K562 (cell line): ENCODE results near the gene NEDD4L. TPM values are rescaled to one million over a fixed set of nuclear protein-coding genes. Genes with fewer than 3 reads are reported as not detected.

Experiments
- ATAC-seq: fragments of 200-7000 bp; cut with Tn5 transposase; 3 replicates; pipeline ENCODE4 v1.9.1; 2020; ENCODE audit warnings: moderate library complexity
- BruUV-seq: library from RNA; stranded (reverse); fragments of 400-500 nt; replicated peaks from 2 replicates; lab custom pipeline; 2021; lab: Mats Ljungman, UMichigan
- CTCF ChIA-PET: fragments of 300-600 bp; formaldehyde crosslinking; extraction: SDS; loops from one replicate; lab custom pipeline; 2021; ENCODE audit warnings: low intra/inter-chr PET ratio; lab: Yijun Ruan, JAX
- POLR2A ChIA-PET: fragments of 300-600, 350-650 bp; sonication (Branson Sonifier 250); formaldehyde crosslinking; extraction: SDS; loops from one replicate; lab custom pipeline; 2021; ENCODE audit warnings: antibody characterized with exemption, inconsistent platforms; lab: Yijun Ruan, JAX
- DNase-seq, 4 experiments: peaks; one replicate each; pipeline versions ENCODE4 v3.0.0 to v3.0.0-alpha.2; 2011 to 2018; ENCODE audit warnings: low spot score in 3 of 4, mixed read lengths in 3 of 4; ENCODE audit errors: extremely low read depth in 1 of 4
- FAIRE-seq: peaks from 2 replicates; lab custom pipeline; 2011; peaks lifted over from hg19 to GRCh38; lab: Jason Lieb, UNC
- H2AFZ ChIP-seq: 2 replicates; pipeline ENCODE4 v1.6.0; 2011; ENCODE audit warnings: low read depth, low read length, control low read depth, inconsistent platforms
- H3K27ac ChIP-seq: fragments of 200-600 bp; 3 replicates; pipeline ENCODE4 v1.8.0; 2011; ENCODE audit warnings: low read depth, mild to moderate bottlenecking, control low read depth, inconsistent platforms, low read length, moderate library complexity, mixed read lengths; ENCODE audit errors: extremely low read depth
- H3K27me3 ChIP-seq, 2 experiments: fragments of 300-600 bp in 1 of 2; 2 replicates in 1 of 2; 3 replicates in 1 of 2; pipeline versions ENCODE4 v1.6.0 to v1.8.0; 2011; ENCODE audit warnings: inconsistent platforms in 2 of 2, low read length in 2 of 2, mild to moderate bottlenecking in 1 of 2, mixed read lengths in 1 of 2, moderate library complexity in 1 of 2; ENCODE audit not compliant: control insufficient read depth in 2 of 2, insufficient read depth in 2 of 2
- H3K36me3 ChIP-seq: fragments of 300-600 bp; 3 replicates; pipeline ENCODE4 v1.8.0; 2011; ENCODE audit warnings: mild to moderate bottlenecking, low read length, inconsistent platforms; ENCODE audit not compliant: control insufficient read depth, insufficient read depth
- H3K4me1 ChIP-seq, 2 experiments: fragments of 200-600 bp in 1 of 2; replicated peaks in 1 of 2; 2 replicates in 1 of 2; 3 replicates in 1 of 2; pipeline versions ENCODE4 v1.5.1 to v1.8.0; 2011; ENCODE audit warnings: inconsistent platforms in 2 of 2, low read length in 2 of 2, mild to moderate bottlenecking in 1 of 2, mixed read lengths in 1 of 2, moderate library complexity in 1 of 2; ENCODE audit not compliant: control insufficient read depth in 2 of 2, insufficient read depth in 2 of 2
- H3K4me2 ChIP-seq: 2 replicates; pipeline ENCODE4 v1.6.1; 2011; ENCODE audit warnings: low read length, control low read depth, inconsistent platforms, mixed read lengths; ENCODE audit not compliant: insufficient read depth
- H3K4me3 ChIP-seq: fragments of 200-600 bp; sonication (generic), shearing (Covaris generic); 2 replicates; pipeline ENCODE4 v1.5.1; 2016; ENCODE audit warnings: control low read depth, inconsistent platforms
- H3K79me2 ChIP-seq: fragments of 200-600 bp; 3 replicates; pipeline ENCODE4 v1.8.0; 2011; ENCODE audit warnings: low read length, inconsistent platforms; ENCODE audit not compliant: control insufficient read depth, insufficient read depth
- H3K9ac ChIP-seq, 2 experiments: 2 replicates each; pipeline versions ENCODE4 v1.6.0 to v1.6.1; 2011; ENCODE audit warnings: low read depth in 2 of 2, low read length in 2 of 2, control low read depth in 1 of 2, inconsistent platforms in 1 of 2, mild to moderate bottlenecking in 1 of 2, mixed read lengths in 1 of 2; ENCODE audit not compliant: insufficient read depth in 1 of 2
- H3K9me1 ChIP-seq: one replicate; pipeline ENCODE4 v1.6.0; 2011; ENCODE audit warnings: inconsistent platforms, mild to moderate bottlenecking, low read length, moderate library complexity; ENCODE audit not compliant: control insufficient read depth, insufficient read depth
- H3K9me3 ChIP-seq: replicated peaks from 2 replicates; pipeline ENCODE4 v1.5.1; 2011; ENCODE audit warnings: low read depth, low read length, inconsistent platforms; ENCODE audit not compliant: control insufficient read depth, insufficient read depth
- H4K20me1 ChIP-seq: replicated peaks from 2 replicates; pipeline ENCODE4 v1.6.1; 2011; ENCODE audit warnings: low read length, inconsistent platforms, mixed read lengths; ENCODE audit not compliant: control insufficient read depth, insufficient read depth
- BRD4 ChIP-seq: fragments of 200-600 bp; sonication (generic); IDR thresholded peaks from 2 replicates; pipeline ENCODE4 v1.6.1; 2017; ENCODE audit warnings: inconsistent platforms
- EWSR1 ChIP-seq: fragments of 450-650 bp; IDR thresholded peaks from 2 replicates; pipeline ENCODE4 v1.6.1; 2018; ENCODE audit warnings: borderline replicate concordance, mild to moderate bottlenecking, low read depth, moderate library complexity; ENCODE audit not compliant: partially characterized antibody
- HMG20B ChIP-seq: fragments of 250-450 bp; sonication (Bioruptor Pico); IDR thresholded peaks from 2 replicates; pipeline ENCODE4 v1.5.0; 2021; ENCODE audit warnings: mild to moderate bottlenecking
- NCOA2 ChIP-seq, 2 experiments: fragments of 450-650 bp; IDR thresholded peaks; 2 replicates each; pipeline ENCODE4 v1.6.1; 2018; ENCODE audit warnings: mild to moderate bottlenecking in 2 of 2, moderate library complexity in 1 of 2; ENCODE audit not compliant: partially characterized antibody in 2 of 2
- NR2C2 ChIP-seq, 2 experiments: fragments of 200-800 bp in 1 of 2; sonication (Bioruptor generic) in 1 of 2; sonication (generic) in 1 of 2; formaldehyde crosslinking in 1 of 2; IDR thresholded peaks; 2 replicates each; pipeline versions ENCODE4 v1.6.1 to v1.8.0; 2016 to 2022; ENCODE audit warnings: mild to moderate bottlenecking in 1 of 2, missing compliant biosample characterization in 1 of 2, missing genetic modification characterization in 1 of 2, missing genetic modification reagents in 1 of 2
- SRSF1 ChIP-seq: fragments of 200-400 bp; formaldehyde crosslinking; IDR thresholded peaks from 2 replicates; pipeline ENCODE4 v1.6.1; 2017; ENCODE audit warnings: mild to moderate bottlenecking, low read depth, low read length, moderate library complexity
- SRSF9 ChIP-seq: fragments of 200-400 bp; formaldehyde crosslinking; IDR thresholded peaks from 2 replicates; pipeline ENCODE4 v1.6.1; 2017; ENCODE audit warnings: low read depth, low read length, borderline replicate concordance
- ZBTB9 ChIP-seq: fragments of 450-650 bp; formaldehyde crosslinking; IDR thresholded peaks from 2 replicates; pipeline ENCODE4 v1.4.0; 2020; ENCODE audit warnings: mild to moderate bottlenecking, moderate library complexity
- ZKSCAN8 ChIP-seq: fragments of 200-800 bp; sonication (Bioruptor generic); IDR thresholded peaks from 2 replicates; pipeline ENCODE4 v1.6.1; 2016; ENCODE audit warnings: missing genetic modification characterization, missing compliant biosample characterization
- ZNF174 ChIP-seq: fragments of 250-450 bp; sonication (Bioruptor Pico); IDR thresholded peaks from 2 replicates; pipeline ENCODE4 v1.4.0; 2020; ENCODE audit warnings: mild to moderate bottlenecking
- WGBS: fragments of 100-300 bp; shearing (Covaris generic); methylation state at CpG from one replicate; pipeline ENCODE4 v1.1.6; 2016; ENCODE audit warnings: low coverage, mixed read lengths; ENCODE audit not compliant: insufficient coverage; ENCODE audit errors: missing lambda C conversion rate; 5-methylcytosine and 5-hydroxymethylcytosine counted together
- in situ Hi-C: fragments of 300-500 bp; cut with MboI; formaldehyde crosslinking; loops from 4 replicates; pipeline ENCODE4 v1.15.0; 2018; ENCODE audit warnings: inconsistent platforms, mixed read lengths
- intact Hi-C: fragments of 100-400 bp; cut with micrococcal nuclease; formaldehyde crosslinking; loops from 2 replicates; pipeline ENCODE4 v1.14.2; 2022
- polyA plus RNA-seq, 8 experiments: library from polyadenylated mRNA; depleted of rRNA in 4 of 8; stranded (reverse) in 5 of 8; unstranded in 3 of 8; fragments of >200 nt; fragmentation: Nextera tagmentation in 2 of 8; fragmentation: Illumina TruSeq in 1 of 8; extraction: Ambion mirVana in 2 of 8; extraction: Trizol in 1 of 8; gene quantifications; 2 replicates each; pipeline versions ENCODE4 v1.2.1 to v1.2.3, GENCODE V29; 2011 to 2014; ENCODE audit warnings: inconsistent platforms in 1 of 8, missing spikeins in 1 of 8
- total RNA-seq, 7 experiments: library from RNA; depleted of rRNA in 6 of 7; stranded (reverse); fragments of >200 nt in 6 of 7; fragmentation: Illumina TruSeq in 2 of 7; extraction: Trizol in 2 of 7; gene quantifications; 2 replicates each; pipeline versions ENCODE4 v1.2.1 to v1.2.3, GENCODE V29; 2011 to 2021; ENCODE audit warnings: low replicate concordance in 1 of 7
- TF ChIP-seq, protein P1 (sequence below): fragments of 450-650 bp; IDR thresholded peaks from 2 replicates; pipeline ENCODE4 v1.6.1; 2017; ENCODE audit warnings: antibody characterized with exemption, mild to moderate bottlenecking

Gene NEDD4L
- total and polyA plus RNA-seq, 9 of the 15 experiments (the other 6 are each of a cell fraction or from before 2014, with no cell fraction given) = 8.1 to 33.4 (median 19.9) TPM

DNA sequence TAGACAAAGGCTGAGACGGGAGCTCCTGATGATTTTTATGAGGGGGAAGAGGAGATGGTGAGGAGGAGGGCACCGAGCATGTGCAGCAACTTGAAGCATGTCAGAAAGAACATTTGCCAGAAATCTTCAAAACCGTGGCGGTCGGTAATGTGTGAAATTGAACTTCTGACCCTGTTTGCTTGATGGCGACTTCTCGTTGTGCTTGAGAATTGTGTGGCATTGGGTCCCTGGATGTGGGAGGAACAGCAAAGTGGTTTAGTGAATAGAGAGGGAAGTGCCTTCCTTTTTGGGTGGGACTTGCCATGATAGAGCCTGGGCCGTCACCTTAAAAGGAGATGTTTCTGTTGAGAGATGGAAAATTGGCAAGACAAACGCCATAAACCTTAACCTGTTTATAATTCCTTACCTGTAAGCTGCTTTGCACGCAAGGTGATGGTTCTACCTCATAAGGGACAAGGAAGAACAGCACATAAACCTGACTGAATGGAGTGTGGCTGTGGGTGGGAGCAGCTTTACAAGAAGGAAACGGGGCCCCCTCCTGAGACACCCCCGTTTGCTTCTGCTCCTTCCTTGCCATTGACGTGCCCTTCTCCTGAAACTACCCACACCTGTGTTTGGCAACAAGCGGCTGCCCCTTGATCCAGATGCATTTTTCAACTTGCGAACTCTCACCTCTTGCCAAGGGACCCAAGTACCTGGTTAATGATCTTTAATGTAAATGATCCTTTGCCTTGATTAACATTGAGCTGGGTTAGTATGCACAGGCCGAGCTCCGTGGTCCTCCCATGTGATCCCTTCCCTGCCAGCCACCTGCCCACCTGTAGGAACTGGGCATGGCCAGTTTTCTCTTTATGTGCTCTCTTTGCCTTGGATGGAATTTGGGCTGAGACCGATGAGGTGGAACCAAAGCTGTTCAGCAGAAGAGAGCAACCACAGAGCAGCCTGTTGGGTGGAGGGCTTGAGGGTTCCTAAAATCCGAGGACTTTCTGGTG is 153.2 kb downstream of the NEDD4L start:
- in situ Hi-C loops = loop anchor here (10.0 to 25.0 kb wide), 2 partner anchors 128 to 290 kb away; no protein-coding TSS in a partner anchor
- no peak overlapping the region for H3K4me2 ChIP-seq
- CTCF ChIA-PET = no interaction called here
- H3K36me3 ChIP-seq = no peaks in the 10 kb centered on the region
- H2AFZ ChIP-seq = no peak overlapping the region
- H3K79me2 ChIP-seq = no peaks in the 10 kb centered on the region
- no TSS peak for BruUV-seq
- no peak overlapping the region for H3K4me3 ChIP-seq
- H3K9me1 ChIP-seq = no peaks in the 10 kb centered on the region
- no peak overlapping the region for H3K9ac ChIP-seq
- no peak for FAIRE-seq
- TF ChIP-seq BRD4 (no peak), ZNF174 (CRISPR knock-in tag) (no peak), ZKSCAN8 (CRISPR knock-in tag) (no peak), NCOA2 (IDR thresholded peaks at IDR 0.05; ENCODE audit: partially characterized antibody in 2 of 2) (no peak), NR2C2 (CRISPR knock-in tag; IDR thresholded peaks at IDR 0.05) (no peak), NR2C2 (tag; IDR thresholded peaks at IDR 0.05) (no peak), EWSR1 (no peak), ZBTB9 (CRISPR knock-in tag) (no peak), HMG20B (CRISPR knock-in tag) (no peak), SRSF9 (no peak), SRSF1 (no peak)
- TF ChIP-seq, protein P1, sequence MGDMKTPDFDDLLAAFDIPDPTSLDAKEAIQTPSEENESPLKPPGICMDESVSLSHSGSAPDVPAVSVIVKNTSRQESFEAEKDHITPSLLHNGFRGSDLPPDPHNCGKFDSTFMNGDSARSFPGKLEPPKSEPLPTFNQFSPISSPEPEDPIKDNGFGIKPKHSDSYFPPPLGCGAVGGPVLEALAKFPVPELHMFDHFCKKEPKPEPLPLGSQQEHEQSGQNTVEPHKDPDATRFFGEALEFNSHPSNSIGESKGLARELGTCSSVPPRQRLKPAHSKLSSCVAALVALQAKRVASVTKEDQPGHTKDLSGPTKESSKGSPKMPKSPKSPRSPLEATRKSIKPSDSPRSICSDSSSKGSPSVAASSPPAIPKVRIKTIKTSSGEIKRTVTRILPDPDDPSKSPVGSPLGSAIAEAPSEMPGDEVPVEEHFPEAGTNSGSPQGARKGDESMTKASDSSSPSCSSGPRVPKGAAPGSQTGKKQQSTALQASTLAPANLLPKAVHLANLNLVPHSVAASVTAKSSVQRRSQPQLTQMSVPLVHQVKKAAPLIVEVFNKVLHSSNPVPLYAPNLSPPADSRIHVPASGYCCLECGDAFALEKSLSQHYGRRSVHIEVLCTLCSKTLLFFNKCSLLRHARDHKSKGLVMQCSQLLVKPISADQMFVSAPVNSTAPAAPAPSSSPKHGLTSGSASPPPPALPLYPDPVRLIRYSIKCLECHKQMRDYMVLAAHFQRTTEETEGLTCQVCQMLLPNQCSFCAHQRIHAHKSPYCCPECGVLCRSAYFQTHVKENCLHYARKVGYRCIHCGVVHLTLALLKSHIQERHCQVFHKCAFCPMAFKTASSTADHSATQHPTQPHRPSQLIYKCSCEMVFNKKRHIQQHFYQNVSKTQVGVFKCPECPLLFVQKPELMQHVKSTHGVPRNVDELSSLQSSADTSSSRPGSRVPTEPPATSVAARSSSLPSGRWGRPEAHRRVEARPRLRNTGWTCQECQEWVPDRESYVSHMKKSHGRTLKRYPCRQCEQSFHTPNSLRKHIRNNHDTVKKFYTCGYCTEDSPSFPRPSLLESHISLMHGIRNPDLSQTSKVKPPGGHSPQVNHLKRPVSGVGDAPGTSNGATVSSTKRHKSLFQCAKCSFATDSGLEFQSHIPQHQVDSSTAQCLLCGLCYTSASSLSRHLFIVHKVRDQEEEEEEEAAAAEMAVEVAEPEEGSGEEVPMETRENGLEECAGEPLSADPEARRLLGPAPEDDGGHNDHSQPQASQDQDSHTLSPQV = no peak
- TF ChIP-seq, all 486 proteins: peak for 0
- intact Hi-C loops = no loop called here
- Histone ChIP-seq H3K4me1 (peaks cover 5 to 6% of the 10 kb centered on the region in 2 experiments; a peak in 4 of 5 replicates), H3K27ac (no peak overlapping the region), H3K9me3 (no peaks in the 10 kb centered on the region; the same call in 1 of the 2 replicates), H3K27me3 (no peaks in the 10 kb centered on the region), H4K20me1 (peaks cover 4% of the 10 kb centered on the region; the same call in 1 of the 2 replicates)
- POLR2A ChIA-PET = no interaction called here
- ATAC-seq = no peak
- DNase-seq = no peak
- WGBS = 52% methylated on average over 19 of the region's 19 CpGs
